ENCODE results near the gene DDAH2.

The DDAH2 gene

DNA sequence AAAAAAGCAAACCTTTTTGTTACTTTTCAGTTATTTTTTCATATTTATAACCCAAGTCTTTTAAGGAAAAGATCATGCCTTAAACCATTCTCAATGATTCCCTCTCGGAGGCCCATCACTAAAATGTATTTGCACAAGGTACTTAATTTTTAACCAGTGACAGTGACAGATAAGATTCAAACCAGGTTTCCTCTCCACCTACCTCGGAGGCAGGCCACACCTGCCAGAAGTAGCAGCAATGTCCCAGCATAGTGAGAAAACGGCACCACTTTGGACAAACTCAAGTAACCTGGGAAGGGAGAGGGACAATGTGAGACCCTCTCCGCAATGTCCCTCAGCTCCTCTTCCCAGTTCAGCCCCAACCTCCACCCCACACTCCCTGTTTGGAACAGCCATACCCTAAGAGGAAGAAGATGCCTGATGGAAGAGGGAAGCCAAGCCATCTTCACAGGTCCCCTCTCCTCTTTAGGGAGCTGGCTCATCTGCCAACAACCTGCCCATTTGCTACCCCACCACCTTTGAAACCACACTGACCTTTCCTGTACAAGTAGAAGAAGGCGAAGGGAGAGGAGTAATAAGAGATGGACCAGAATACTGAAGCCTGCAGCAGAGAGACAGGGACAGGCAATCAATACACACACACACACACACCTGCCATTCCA, 28.2 kb downstream of the DDAH2 start:
- Histone ChIP-seq H3K79me2 (ENCODE audit: insufficient read depth, low read length) (0 out of 2 replicates have a peak, but pooled peaks cover 5% of the 10 kb centered on the region), H2AFZ (ENCODE audit: low read length) (no peak overlapping the region), H3K4me3 (ENCODE audit: low read depth, low read length, poor library complexity, severe bottlenecking) (no peak overlapping the region), H3K9ac (ENCODE audit: low read length) (no peak overlapping the region), H3F3A (ENCODE audit: insufficient read depth, low read length) (no peaks in the 10 kb centered on the region), H3K9me2 (ENCODE audit: low read depth, low read length) (no peaks in the 10 kb centered on the region), H3K4me2 (ENCODE audit: low read length) (no peak overlapping the region; the same call in 1 of the 2 replicates), H3K4me1 (ENCODE audit: insufficient read depth, low read length, severe bottlenecking) (peaks cover 23% of the 10 kb centered on the region), H3K27ac (ENCODE audit: low read depth, low read length, poor library complexity, severe bottlenecking) (no peak overlapping the region), H4K20me1 (ENCODE audit: insufficient read depth, low read length) (no peaks in the 10 kb centered on the region), H3K36me3 (ENCODE audit: insufficient read depth, low read length) (peaks cover 12% of the 10 kb centered on the region), H3K27me3 (ENCODE audit: insufficient read depth, low read length) (no peaks in the 10 kb centered on the region), H3K9me3 (ENCODE audit: low read length) (no peaks in the 10 kb centered on the region)
- no peak for TF ChIP-seq EZH2 (IDR thresholded peaks at IDR 0.05; ENCODE audit: borderline replicate concordance, low read length)
- TF ChIP-seq, protein P1, sequence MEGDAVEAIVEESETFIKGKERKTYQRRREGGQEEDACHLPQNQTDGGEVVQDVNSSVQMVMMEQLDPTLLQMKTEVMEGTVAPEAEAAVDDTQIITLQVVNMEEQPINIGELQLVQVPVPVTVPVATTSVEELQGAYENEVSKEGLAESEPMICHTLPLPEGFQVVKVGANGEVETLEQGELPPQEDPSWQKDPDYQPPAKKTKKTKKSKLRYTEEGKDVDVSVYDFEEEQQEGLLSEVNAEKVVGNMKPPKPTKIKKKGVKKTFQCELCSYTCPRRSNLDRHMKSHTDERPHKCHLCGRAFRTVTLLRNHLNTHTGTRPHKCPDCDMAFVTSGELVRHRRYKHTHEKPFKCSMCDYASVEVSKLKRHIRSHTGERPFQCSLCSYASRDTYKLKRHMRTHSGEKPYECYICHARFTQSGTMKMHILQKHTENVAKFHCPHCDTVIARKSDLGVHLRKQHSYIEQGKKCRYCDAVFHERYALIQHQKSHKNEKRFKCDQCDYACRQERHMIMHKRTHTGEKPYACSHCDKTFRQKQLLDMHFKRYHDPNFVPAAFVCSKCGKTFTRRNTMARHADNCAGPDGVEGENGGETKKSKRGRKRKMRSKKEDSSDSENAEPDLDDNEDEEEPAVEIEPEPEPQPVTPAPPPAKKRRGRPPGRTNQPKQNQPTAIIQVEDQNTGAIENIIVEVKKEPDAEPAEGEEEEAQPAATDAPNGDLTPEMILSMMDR (IDR thresholded peaks at IDR 0.05; ENCODE audit: low read length): no peak

DNA sequence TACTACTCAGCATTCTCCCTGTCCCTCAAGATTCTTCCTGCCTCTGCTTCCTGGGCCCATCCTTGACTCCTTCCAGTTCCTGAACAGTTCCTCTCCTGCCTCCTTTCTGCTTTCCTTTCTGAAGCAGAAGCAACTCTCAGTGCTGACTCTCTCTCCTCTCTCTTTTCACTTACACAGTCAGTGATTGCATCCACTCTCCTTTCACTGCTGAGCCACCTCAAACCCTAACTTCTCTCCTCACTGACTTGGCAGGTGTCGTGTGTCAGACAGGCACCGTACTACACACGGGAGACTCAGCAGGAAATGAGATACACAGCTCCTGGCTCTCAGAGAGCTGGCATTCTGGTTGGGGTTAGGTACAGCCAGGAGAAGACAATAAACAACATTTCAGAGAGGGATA, 31.5 kb downstream of the DDAH2 start:
- no peak overlapping the region for H3K4me2 ChIP-seq (ENCODE audit: low read length)
- peaks cover 17% of the 10 kb centered on the region for H3K4me1 ChIP-seq (ENCODE audit: insufficient read depth, low read length, severe bottlenecking)
- no peaks in the 10 kb centered on the region for H4K20me1 ChIP-seq (ENCODE audit: insufficient read depth, low read length)
- H3K79me2 ChIP-seq (ENCODE audit: insufficient read depth, low read length): 0 out of 2 replicates have a peak, but pooled peaks cover 5% of the 10 kb centered on the region
- no peaks in the 10 kb centered on the region for H3F3A ChIP-seq (ENCODE audit: insufficient read depth, low read length)
- no peak overlapping the region for H3K27ac ChIP-seq (ENCODE audit: low read depth, low read length, poor library complexity, severe bottlenecking)
- no peak overlapping the region for H3K4me3 ChIP-seq (ENCODE audit: low read depth, low read length, poor library complexity, severe bottlenecking)
- H3K9ac ChIP-seq (ENCODE audit: low read length): no peak overlapping the region
- H2AFZ ChIP-seq (ENCODE audit: low read length): no peak overlapping the region
- TF ChIP-seq EZH2 (IDR thresholded peaks at IDR 0.05; ENCODE audit: borderline replicate concordance, low read length): no peak
- TF ChIP-seq, protein P1 (IDR thresholded peaks at IDR 0.05; ENCODE audit: low read length): no peak
- no peaks in the 10 kb centered on the region for H3K9me2 ChIP-seq (ENCODE audit: low read depth, low read length)
- H3K9me3 ChIP-seq (ENCODE audit: low read length): no peaks in the 10 kb centered on the region
- peaks cover 39% of the 10 kb centered on the region for H3K36me3 ChIP-seq (ENCODE audit: insufficient read depth, low read length)
- H3K27me3 ChIP-seq (ENCODE audit: insufficient read depth, low read length): no peaks in the 10 kb centered on the region

DNA sequence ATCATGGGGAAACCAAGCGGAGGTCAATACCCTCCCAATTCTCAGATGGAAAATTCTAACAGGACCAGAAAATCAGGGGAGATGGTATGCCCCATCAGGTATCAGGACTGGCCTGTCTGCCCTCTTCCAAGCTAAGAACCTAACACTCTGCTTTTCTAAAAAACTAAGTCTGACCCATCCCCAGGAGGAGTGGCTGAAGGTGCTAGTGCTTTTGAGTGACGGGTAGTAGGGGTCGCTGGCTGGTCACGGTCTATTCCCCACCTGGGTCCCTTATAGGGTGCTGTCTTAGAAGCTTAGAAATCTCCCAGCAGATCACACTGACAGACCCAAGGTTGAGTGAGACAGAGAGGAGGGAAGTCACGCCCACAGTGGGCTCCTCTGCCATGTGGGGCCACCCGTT, 35.6 kb downstream of the DDAH2 start:
- Histone ChIP-seq H3F3A (ENCODE audit: insufficient read depth, low read length) (no peaks in the 10 kb centered on the region), H3K36me3 (ENCODE audit: insufficient read depth, low read length) (peaks cover 54% of the 10 kb centered on the region)
- TF ChIP-seq, protein P1 (IDR thresholded peaks at IDR 0.05; ENCODE audit: low read length): no peak
- TF ChIP-seq EZH2 (IDR thresholded peaks at IDR 0.05; ENCODE audit: borderline replicate concordance, low read length): no peak

More for the DNA sequence above, 35.6 kb downstream of the DDAH2 start:
- H3K4me2 ChIP-seq (ENCODE audit: low read length): no peak overlapping the region
- H4K20me1 ChIP-seq (ENCODE audit: insufficient read depth, low read length): no peaks in the 10 kb centered on the region
- H3K9me3 ChIP-seq (ENCODE audit: low read length): no peaks in the 10 kb centered on the region
- no peak overlapping the region for H3K27ac ChIP-seq (ENCODE audit: low read depth, low read length, poor library complexity, severe bottlenecking)
- H3K9me2 ChIP-seq (ENCODE audit: low read depth, low read length): no peaks in the 10 kb centered on the region
- no peak overlapping the region for H2AFZ ChIP-seq (ENCODE audit: low read length)
- H3K27me3 ChIP-seq (ENCODE audit: insufficient read depth, low read length): no peaks in the 10 kb centered on the region
- no peak overlapping the region for H3K4me3 ChIP-seq (ENCODE audit: low read depth, low read length, poor library complexity, severe bottlenecking)
- H3K9ac ChIP-seq (ENCODE audit: low read length): no peak overlapping the region
- H3K4me1 ChIP-seq (ENCODE audit: insufficient read depth, low read length, severe bottlenecking): peaks cover 8% of the 10 kb centered on the region
- no peaks in the 10 kb centered on the region for H3K79me2 ChIP-seq (ENCODE audit: insufficient read depth, low read length)

All from OCI-LY1 (cell line).